Rectal smooth muscle tissue (tissue), 1 donor: Measurements from ENCODE around the gene GID4.

Source experiments
- H3K27ac ChIP-seq: one replicate; pipeline ENCODE4 v1.7.0; 2013; ENCODE audit warnings: low read depth, low read length, inconsistent platforms
- H3K27me3 ChIP-seq: one replicate; pipeline ENCODE4 v1.7.0; 2013; ENCODE audit warnings: low read length; ENCODE audit not compliant: control insufficient read depth, insufficient read depth
- H3K36me3 ChIP-seq: one replicate; pipeline ENCODE4 v1.7.0; 2013; ENCODE audit warnings: low read length; ENCODE audit not compliant: control insufficient read depth, insufficient read depth
- H3K4me1 ChIP-seq: one replicate; pipeline ENCODE4 v1.7.0; 2013; ENCODE audit warnings: low read length; ENCODE audit not compliant: control insufficient read depth, insufficient read depth
- H3K4me3 ChIP-seq: one replicate; pipeline ENCODE4 v1.7.0; 2013; ENCODE audit warnings: low read length
- H3K9ac ChIP-seq: one replicate; pipeline ENCODE4 v1.7.0; 2013; ENCODE audit warnings: low read length

Gene GID4

DNA sequence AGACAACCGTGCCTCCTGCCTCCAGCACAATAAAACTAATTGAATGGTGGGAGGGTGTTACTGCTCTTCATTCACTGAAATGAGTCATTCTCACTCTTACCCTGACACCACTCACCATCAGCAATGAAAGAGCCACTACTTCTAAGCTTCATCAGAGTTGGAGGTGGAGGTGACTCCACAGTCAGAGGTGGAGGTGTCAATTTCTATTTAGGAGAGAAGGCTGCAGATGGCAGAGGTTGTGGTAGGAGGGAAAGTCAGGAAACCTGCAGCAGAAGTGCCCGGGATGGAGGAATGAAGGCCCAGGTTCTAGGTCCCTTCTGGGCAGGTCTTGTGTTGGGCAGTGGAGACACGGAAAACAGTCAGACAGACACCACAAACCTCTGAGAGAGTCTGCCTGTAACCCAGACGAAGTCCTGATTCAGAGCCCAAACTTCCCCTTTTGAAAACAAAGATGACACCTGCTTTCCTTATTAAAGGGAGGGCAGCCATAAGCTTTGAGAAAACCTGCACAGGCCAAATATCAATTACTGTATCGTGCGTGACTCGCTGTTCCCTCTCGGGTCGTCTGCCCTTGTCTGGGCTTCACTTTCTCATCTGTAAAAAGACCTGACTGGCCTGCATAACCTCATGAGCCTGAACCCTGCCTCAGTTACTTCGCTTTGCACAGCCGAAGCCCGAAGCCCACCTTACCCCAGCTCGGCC lies 908 bp upstream of the GID4 start:
- peak overlapping the region; percentile 76 for H3K27ac ChIP-seq
- peak overlapping the region; percentile 93 for H3K4me3 ChIP-seq
- H3K36me3 ChIP-seq = no peaks in the 10 kb centered on the region
- peaks cover 14% of the 10 kb centered on the region for H3K4me1 ChIP-seq
- H3K9ac ChIP-seq = peak overlapping the region; percentile 24
- H3K27me3 ChIP-seq = no peaks in the 10 kb centered on the region

DNA sequence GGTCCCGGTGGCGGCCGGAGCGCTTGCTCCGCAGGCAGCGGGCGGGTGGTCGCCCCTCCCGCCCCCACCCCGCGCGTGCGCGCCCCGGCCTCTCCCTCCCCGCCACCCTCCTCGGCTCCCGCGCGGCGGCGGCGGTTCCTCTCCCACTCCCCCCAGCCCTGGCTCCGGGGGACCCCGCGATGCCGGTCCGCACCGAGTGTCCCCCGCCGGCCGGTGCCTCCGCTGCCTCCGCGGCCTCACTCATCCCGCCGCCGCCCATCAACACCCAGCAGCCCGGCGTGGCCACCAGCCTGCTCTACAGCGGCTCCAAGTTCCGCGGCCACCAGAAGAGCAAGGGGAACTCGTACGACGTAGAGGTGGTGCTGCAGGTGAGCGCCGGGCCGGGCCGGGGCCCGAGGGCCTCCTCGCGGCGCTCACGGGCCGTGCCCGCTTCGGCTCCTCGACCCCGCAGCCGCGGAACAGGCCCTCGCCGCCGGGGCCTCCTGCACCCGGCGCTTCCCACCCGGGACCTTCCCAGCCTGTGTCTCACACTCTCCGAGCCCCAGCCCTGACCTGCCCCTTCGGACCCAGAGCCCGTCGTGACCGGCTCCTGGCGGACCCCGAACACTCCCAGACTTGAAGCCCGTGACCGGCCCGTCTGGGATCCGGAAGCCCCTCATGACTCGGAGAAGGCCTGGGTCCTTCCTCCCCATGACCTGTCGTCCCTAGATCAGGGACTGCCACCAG lies 490 bp downstream of the GID4 start:
- Histone ChIP-seq H3K27me3 (no peaks in the 10 kb centered on the region), H3K27ac (peak overlapping the region; percentile 78), H3K4me3 (peak overlapping the region; percentile 88), H3K4me1 (peaks cover 14% of the 10 kb centered on the region), H3K36me3 (no peaks in the 10 kb centered on the region), H3K9ac (peak overlapping the region; percentile 32)

DNA sequence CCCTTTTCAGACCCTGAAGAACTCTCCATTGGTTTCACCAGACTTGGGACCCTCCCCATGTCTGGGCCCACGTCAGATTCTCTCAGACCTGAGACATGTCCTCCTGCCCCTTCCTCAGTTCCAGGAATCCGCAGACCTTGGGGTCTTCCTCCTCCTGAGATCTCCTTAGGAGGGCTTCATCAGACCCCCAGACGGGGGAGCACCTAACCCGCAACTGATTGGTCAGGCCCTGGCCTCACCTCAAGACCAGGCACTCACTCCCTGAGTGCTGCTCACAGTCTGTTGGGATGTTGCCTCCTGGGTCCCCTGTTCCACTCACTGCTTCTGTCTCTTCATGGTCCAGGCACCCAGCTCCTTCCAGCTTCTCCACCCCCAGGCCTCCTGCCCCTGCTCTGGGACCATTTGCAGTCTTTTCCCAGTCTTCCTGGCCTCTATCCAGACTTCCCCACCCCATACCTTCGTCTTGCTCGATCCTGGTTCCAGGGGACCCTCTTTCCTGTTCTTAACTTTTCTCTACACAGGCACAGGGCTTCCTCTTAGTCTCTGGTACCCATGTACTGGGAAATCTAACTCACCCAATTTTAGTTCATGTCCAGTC lies 1.2 kb downstream of the GID4 start:
- peak overlapping the region; percentile 32 for H3K9ac ChIP-seq
- H3K4me1 ChIP-seq = peaks cover 14% of the 10 kb centered on the region
- H3K27me3 ChIP-seq = no peaks in the 10 kb centered on the region
- no peak overlapping the region for H3K27ac ChIP-seq
- peak overlapping the region; percentile 88 for H3K4me3 ChIP-seq
- no peaks in the 10 kb centered on the region for H3K36me3 ChIP-seq

DNA sequence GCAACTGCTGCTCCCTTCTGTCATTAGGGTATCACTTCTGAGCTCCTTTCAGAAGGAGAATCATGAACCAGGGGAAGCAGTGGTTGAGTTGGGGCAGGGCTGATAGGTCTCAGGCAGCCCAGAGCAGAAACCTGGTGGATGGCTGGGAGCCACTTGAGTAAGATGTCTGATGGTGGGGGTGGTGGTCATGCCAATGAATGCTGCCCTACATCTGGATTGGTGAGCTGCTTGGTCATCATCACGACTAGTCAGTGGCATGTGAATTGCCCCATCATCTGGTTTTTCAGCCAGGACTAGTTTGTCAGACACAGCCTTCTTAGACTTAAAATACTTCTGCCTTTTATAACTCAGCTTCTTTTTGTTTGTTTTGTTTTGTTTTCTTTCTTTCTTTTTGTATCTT lies 2.6 kb downstream of the GID4 start:
- H3K4me3 ChIP-seq = no peak overlapping the region
- H3K9ac ChIP-seq = no peak overlapping the region
- no peak overlapping the region for H3K27ac ChIP-seq
- no peaks in the 10 kb centered on the region for H3K27me3 ChIP-seq
- peaks cover 14% of the 10 kb centered on the region for H3K4me1 ChIP-seq
- no peaks in the 10 kb centered on the region for H3K36me3 ChIP-seq

DNA sequence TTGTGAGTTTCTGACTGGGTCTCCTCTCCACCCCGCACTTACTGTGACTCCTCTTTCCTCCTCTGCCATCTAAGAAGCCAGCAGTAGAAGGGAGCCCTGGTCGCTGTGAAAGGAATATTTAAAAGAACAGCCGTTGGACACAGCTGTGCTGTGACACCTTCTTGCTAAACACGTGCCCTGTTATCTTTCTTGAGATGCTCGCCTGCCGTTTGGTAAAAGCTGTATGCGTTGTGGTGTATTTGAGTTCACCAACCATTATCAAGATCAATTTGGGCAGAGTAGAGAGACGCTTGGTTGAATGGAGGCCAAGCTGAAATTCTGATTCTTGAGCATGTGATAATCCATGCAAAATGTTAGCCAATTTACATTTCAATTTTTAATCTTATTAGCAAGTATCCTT lies 3.8 kb downstream of the GID4 start:
- H3K27ac ChIP-seq = no peak overlapping the region
- no peaks in the 10 kb centered on the region for H3K27me3 ChIP-seq
- H3K36me3 ChIP-seq = peaks cover 3% of the 10 kb centered on the region
- H3K4me1 ChIP-seq = peaks cover 13% of the 10 kb centered on the region
- no peak overlapping the region for H3K4me3 ChIP-seq
- no peak overlapping the region for H3K9ac ChIP-seq

DNA sequence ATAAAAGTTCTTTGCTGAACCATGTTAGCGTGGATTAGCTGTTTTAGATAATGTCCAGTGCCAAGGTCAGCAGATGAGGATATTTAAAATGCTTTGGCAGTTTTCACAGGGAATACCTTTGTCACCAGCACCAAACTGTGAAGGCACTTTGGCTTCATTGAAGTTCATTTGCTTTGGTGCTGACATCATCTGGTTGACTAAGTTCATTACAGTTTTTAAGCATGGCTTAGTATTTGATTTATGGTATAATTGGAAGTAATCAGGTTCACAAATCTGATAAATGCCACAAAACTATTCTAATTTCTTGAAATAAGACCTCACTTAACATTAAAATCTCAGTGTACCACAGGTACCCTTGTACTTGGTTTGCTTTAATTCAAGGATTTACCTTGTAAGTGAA lies 4.3 kb downstream of the GID4 start:
- Histone ChIP-seq H3K4me3 (no peak overlapping the region), H3K9ac (no peak overlapping the region), H3K36me3 (peaks cover 3% of the 10 kb centered on the region), H3K27ac (no peak overlapping the region), H3K4me1 (peaks cover 9% of the 10 kb centered on the region), H3K27me3 (no peaks in the 10 kb centered on the region)

DNA sequence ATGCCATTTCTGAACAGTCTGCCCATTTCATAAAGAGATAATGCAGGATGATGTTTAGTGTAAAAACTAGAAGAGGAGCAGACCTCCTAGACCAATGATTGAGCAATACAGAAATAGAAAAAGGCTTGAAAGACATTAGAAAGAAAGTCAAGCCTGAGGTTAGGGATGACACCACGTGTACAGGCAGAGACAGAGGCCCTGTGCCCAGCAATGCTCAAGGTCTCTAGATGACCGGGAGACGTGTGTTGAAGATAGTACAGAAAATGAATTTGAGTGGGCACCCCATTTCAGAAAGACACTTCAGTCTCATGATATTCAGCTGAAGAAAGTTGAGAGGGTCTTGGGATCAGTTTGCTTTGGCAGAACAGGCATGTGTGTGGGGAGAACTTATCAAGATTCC lies 5.4 kb downstream of the GID4 start:
- Histone ChIP-seq H3K27ac (no peak overlapping the region), H3K27me3 (no peaks in the 10 kb centered on the region), H3K4me1 (peaks cover 9% of the 10 kb centered on the region), H3K9ac (no peak overlapping the region), H3K4me3 (no peak overlapping the region), H3K36me3 (peaks cover 3% of the 10 kb centered on the region)

DNA sequence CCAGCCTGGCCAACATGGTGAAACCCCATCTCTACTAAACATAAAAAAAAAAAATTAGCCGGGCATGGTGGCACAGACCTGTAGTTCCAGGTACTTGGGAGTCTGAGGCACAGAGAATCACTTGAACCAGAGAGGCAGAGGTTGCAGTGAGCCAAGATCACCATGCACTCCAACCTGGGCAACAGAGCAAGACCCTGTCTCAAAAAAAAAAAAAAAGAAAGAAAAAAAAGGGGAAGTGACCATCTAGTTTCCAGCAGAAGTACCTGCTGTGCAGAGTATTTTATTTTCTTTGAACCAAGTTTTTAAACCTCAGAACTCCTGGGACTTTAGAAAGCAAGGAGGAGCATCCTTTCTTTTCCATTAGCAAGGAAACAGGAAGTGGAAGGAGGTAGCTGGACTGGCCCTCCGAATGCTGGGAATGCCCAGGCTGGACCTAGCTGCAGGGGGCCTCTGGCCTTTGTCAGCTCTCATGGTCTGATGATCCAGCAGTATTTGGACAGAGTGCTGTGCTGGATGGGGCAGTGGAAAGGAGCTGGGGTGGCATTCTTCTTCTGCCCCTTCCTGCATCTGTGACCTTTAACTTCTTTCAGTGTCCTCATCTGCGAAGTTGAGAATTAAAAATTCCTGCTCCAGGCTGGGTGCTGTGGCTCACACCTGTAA lies 6.6 kb downstream of the GID4 start:
- Histone ChIP-seq H3K4me1 (peaks cover under 1% of the 10 kb centered on the region), H3K9ac (no peak overlapping the region), H3K36me3 (peaks cover 3% of the 10 kb centered on the region)

DNA sequence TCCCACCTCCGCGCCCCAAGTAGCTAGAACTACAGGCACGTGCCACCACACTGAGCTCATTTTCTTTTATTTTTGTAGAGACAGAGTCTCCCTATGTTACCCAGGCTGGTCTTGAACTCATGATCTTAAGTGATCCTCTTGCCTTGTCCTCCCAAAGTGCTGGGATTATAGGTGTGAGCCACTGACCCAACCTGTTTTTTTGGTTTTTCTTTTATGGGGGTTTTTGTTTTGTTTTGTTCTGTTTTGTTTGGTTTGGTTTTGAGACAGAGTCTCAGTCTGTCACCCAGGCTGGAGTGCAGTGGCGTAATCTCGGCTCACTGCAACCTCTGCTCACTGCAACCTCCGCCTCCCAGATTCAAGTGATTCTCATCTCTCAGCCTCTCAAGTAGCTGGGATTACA lies 16.4 kb downstream of the GID4 start:
- H3K4me3 ChIP-seq = no peak overlapping the region
- H3K4me1 ChIP-seq = no peaks in the 10 kb centered on the region
- no peak overlapping the region for H3K27ac ChIP-seq
- H3K27me3 ChIP-seq = no peaks in the 10 kb centered on the region
- H3K36me3 ChIP-seq = peaks cover 12% of the 10 kb centered on the region
- no peak overlapping the region for H3K9ac ChIP-seq

More for the DNA sequence above, 6.6 kb downstream of the GID4 start:
- Histone ChIP-seq H3K4me3 (no peak overlapping the region), H3K27me3 (no peaks in the 10 kb centered on the region), H3K27ac (no peak overlapping the region)

DNA sequence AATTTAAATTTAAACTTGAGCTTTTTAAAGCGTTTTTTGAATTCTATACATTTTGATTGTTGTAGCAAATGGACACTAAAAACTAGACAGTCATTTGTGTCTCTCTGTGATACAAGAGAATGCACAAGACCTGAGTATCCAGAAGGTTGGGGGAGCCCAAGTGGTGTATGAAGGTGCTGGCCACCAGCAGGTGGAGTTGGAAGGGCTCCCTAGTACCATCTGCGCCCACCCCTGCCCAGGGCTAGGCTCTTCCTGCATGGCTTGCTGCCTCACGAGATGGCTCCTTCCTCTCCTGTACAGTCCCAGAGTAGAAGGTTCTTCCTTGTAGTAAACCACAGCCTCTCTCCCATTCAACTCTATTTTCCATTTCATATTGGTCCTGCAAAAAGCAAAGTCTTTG lies 17.0 kb downstream of the GID4 start:
- Histone ChIP-seq H3K27ac (no peak overlapping the region), H3K27me3 (no peaks in the 10 kb centered on the region), H3K4me3 (no peak overlapping the region), H3K4me1 (no peaks in the 10 kb centered on the region), H3K9ac (no peak overlapping the region), H3K36me3 (peaks cover 12% of the 10 kb centered on the region)

DNA sequence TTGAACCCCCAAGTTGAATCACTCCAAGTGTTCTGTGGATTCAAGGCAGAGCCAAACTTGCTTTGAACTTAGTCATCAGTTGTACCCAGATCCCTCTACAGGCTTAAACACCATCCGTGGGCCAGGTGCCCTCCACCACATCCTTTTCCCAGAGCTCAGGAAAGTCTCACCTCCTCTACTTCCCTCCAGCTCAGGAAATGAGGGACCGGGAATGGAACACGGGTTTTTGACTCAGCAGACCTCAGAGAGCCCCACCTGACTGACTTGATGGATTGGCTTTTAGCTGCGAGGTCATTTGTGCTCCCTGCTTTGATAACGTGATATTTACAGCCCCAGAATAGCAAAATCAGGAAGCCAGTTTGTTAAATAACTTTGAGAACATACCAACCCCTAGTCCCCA lies 20.1 kb downstream of the GID4 start:
- no peaks in the 10 kb centered on the region for H3K27me3 ChIP-seq
- no peak overlapping the region for H3K4me3 ChIP-seq
- H3K4me1 ChIP-seq = no peaks in the 10 kb centered on the region
- no peak overlapping the region for H3K27ac ChIP-seq
- H3K36me3 ChIP-seq = peaks cover 10% of the 10 kb centered on the region
- H3K9ac ChIP-seq = no peak overlapping the region

DNA sequence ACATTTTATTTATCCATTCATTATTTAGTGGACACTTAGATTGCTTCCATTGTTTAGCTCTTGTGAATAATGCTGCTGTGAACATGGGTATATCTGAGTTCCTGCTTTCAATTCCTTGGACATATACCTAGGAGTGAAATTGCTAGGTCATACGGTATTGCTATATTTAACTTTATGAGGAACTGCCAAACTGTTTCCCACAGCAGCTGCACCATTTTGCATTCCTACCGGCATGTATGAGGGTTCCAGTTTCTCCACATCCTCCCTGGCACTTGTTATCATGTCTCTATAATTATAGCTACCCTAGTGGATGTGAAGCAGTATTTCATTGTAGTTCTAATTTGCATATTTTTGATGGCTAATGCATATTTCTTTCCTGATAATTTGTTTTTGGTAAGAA lies 24.8 kb downstream of the GID4 start:
- H3K27me3 ChIP-seq = no peaks in the 10 kb centered on the region
- no peak overlapping the region for H3K4me3 ChIP-seq
- no peak overlapping the region for H3K9ac ChIP-seq
- no peaks in the 10 kb centered on the region for H3K4me1 ChIP-seq
- H3K27ac ChIP-seq = no peak overlapping the region
- peaks cover 13% of the 10 kb centered on the region for H3K36me3 ChIP-seq
